Mesenchymal stem cell (in vitro differentiated cells and primary cell): Measurements from ENCODE around the gene PHB1. TPM values are rescaled to one million over a fixed set of nuclear protein-coding genes. Genes with fewer than 3 reads are reported as not detected.

Experiments used
- DNase-seq: peaks from one replicate; pipeline ENCODE4 v3.0.0-alpha.2; 2013
- H2AFZ ChIP-seq: one replicate; pipeline ENCODE4 v1.6.1; 2013; ENCODE audit warnings: low read depth, mild to moderate bottlenecking, control low read depth, inconsistent platforms, low read length, moderate library complexity
- H2AK5ac ChIP-seq: 2 replicates; pipeline ENCODE4 v1.6.1; 2013; ENCODE audit warnings: low read length, moderate library complexity, mild to moderate bottlenecking, inconsistent platforms; ENCODE audit not compliant: severe bottlenecking
- H2BK120ac ChIP-seq: one replicate; pipeline ENCODE4 v1.6.1; 2013; ENCODE audit warnings: low read depth, mild to moderate bottlenecking, inconsistent platforms, low read length, moderate library complexity
- H2BK12ac ChIP-seq, 2 experiments: one replicate each; pipeline ENCODE4 v1.6.1; 2013; ENCODE audit warnings: inconsistent platforms in 2 of 2, low read length in 2 of 2, mild to moderate bottlenecking in 2 of 2, moderate library complexity in 2 of 2, control low read depth in 1 of 2
- H2BK15ac ChIP-seq: one replicate; pipeline ENCODE4 v1.6.1; 2013; ENCODE audit warnings: mild to moderate bottlenecking, low read depth, inconsistent platforms; ENCODE audit not compliant: poor library complexity, severe bottlenecking
- H2BK5ac ChIP-seq: 2 replicates; pipeline ENCODE4 v1.6.1; 2013; ENCODE audit warnings: low read depth, mild to moderate bottlenecking, low read length, control low read depth, inconsistent platforms; ENCODE audit not compliant: poor library complexity, severe bottlenecking
- H3K14ac ChIP-seq, 2 experiments: one replicate each; pipeline ENCODE4 v1.6.1; 2013; ENCODE audit warnings: inconsistent platforms in 2 of 2, low read length in 2 of 2, control low read depth in 1 of 2, mild to moderate bottlenecking in 1 of 2, moderate library complexity in 1 of 2
- H3K18ac ChIP-seq, 2 experiments: one replicate each; pipeline ENCODE4 v1.6.1; 2013; ENCODE audit warnings: inconsistent platforms in 2 of 2, low read length in 2 of 2, control low read depth in 1 of 2, low read depth in 1 of 2, mild to moderate bottlenecking in 1 of 2
- H3K23ac ChIP-seq, 2 experiments: one replicate each; pipeline ENCODE4 v1.6.1; 2013; ENCODE audit warnings: inconsistent platforms in 2 of 2, low read length in 2 of 2, mild to moderate bottlenecking in 2 of 2, moderate library complexity in 2 of 2, control low read depth in 1 of 2
- H3K27ac ChIP-seq: 2 replicates; pipeline ENCODE4 v1.5.1; 2013; ENCODE audit warnings: mild to moderate bottlenecking, moderate library complexity, low read length, control low read depth, inconsistent platforms; ENCODE audit not compliant: poor library complexity, severe bottlenecking
- H3K27me3 ChIP-seq, 2 experiments: 2 replicates each; pipeline versions ENCODE4 v1.6.1 to v1.7.0; 2013; ENCODE audit warnings: low read length in 2 of 2, mild to moderate bottlenecking in 2 of 2, moderate library complexity in 2 of 2, control low read depth in 1 of 2, inconsistent platforms in 1 of 2; ENCODE audit not compliant: control insufficient read depth in 1 of 2, insufficient read depth in 1 of 2
- H3K36me3 ChIP-seq, 2 experiments: 2 replicates each; pipeline versions ENCODE4 v1.6.1 to v1.7.0; 2013; ENCODE audit warnings: low read length in 2 of 2, control low read depth in 1 of 2, inconsistent platforms in 1 of 2, low read depth in 1 of 2, mild to moderate bottlenecking in 1 of 2; ENCODE audit not compliant: insufficient read depth in 2 of 2, control insufficient read depth in 1 of 2
- H3K4ac ChIP-seq, 2 experiments: one replicate each; pipeline ENCODE4 v1.6.1; 2013; ENCODE audit warnings: inconsistent platforms in 2 of 2, low read length in 2 of 2, mild to moderate bottlenecking in 2 of 2, moderate library complexity in 2 of 2, control low read depth in 1 of 2, low read depth in 1 of 2
- H3K4me1 ChIP-seq: 2 replicates; pipeline ENCODE4 v1.6.1; 2013; ENCODE audit warnings: low read depth, low read length, control low read depth; ENCODE audit not compliant: control insufficient read depth, insufficient read depth
- H3K4me2 ChIP-seq: 2 replicates; pipeline ENCODE4 v1.6.1; 2013; ENCODE audit warnings: low read length, mild to moderate bottlenecking, inconsistent platforms; ENCODE audit not compliant: poor library complexity, severe bottlenecking
- H3K4me3 ChIP-seq, 2 experiments: 2 replicates each; pipeline versions ENCODE4 v1.5.1 to v1.7.0; 2013; ENCODE audit warnings: low read length in 2 of 2, mild to moderate bottlenecking in 2 of 2, control low read depth in 1 of 2, low read depth in 1 of 2; ENCODE audit not compliant: insufficient read depth in 1 of 2
- H3K79me1 ChIP-seq: replicated peaks from 2 replicates; pipeline ENCODE4 v1.6.1; 2013; ENCODE audit warnings: mild to moderate bottlenecking, control low read depth, low read length, inconsistent platforms; ENCODE audit not compliant: poor library complexity, severe bottlenecking
- H3K9ac ChIP-seq: 2 replicates; pipeline ENCODE4 v1.7.0; 2013; ENCODE audit warnings: mild to moderate bottlenecking, low read length, moderate library complexity
- H3K9me3 ChIP-seq: 2 replicates; pipeline ENCODE4 v1.7.0; 2013; ENCODE audit warnings: mild to moderate bottlenecking, low read length; ENCODE audit not compliant: control insufficient read depth
- H4K8ac ChIP-seq: one replicate; pipeline ENCODE4 v1.6.1; 2013; ENCODE audit warnings: inconsistent platforms, mild to moderate bottlenecking, low read length, moderate library complexity
- H4K91ac ChIP-seq: one replicate; pipeline ENCODE4 v1.6.1; 2013; ENCODE audit warnings: mild to moderate bottlenecking, low read length, inconsistent platforms
- WGBS: methylation state at CpG from one replicate; pipeline ENCODE4 v1.1.7; 2013; ENCODE audit warnings: mixed read lengths; 5-methylcytosine and 5-hydroxymethylcytosine counted together
- polyA plus RNA-seq, 2 experiments: library from polyadenylated mRNA; stranded (reverse); fragments of 200-250 nt; gene quantifications; one replicate each; pipeline ENCODE4 v1.2.3, GENCODE V29; 2013

PHB1 gene
- polyA plus RNA-seq (2013, experiment 1 of 2), result 104 TPM
- 105 TPM for polyA plus RNA-seq (2013, experiment 2 of 2)

DNA sequence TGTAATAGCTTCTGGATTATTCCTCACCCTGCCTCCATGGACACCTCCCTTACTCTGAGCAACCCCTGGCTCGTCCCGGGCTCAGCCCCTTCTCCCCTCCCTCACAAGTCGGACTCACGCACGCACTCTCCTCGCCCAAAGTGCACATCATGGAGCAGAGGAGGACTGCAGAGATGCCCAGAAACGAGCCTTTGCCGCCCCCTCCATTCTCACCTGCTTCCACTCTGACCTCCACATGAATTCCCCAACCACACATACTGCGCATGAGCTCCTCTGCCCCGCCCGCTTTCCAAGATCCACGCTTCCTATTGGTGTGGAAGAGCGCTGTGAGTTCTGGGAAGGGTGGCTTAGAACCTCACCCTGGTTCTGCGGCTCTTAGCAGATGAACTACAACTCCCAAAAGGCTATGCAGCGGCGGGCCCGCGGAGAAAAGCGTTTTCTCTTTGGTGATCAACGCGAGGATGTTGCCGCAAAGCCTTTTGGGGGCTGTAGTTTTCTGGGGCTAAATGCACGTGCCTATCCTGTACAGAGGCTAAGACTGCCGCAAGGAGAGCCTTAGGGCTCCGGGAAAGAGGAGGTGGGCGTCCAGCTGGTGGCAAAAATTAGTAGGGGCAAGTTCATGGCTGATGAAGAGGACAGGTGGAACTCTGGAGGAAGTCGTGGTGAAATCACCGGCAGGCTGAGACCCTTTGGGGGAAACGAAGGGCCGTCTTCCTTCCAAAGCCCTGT is at the start of gene PHB1:
Gene PHB1, minus strand, starts transcription at position 261 of the 729 bp plus-strand sequence. CDS start 1,618 bp downstream, outside the sequence.
- Histone ChIP-seq H3K9me3 (no peaks in the 10 kb centered on the region), H3K4me2 (peak within 1 kb of the TSS; percentile 93), H3K9ac (peak within 1 kb of the TSS; percentile 96), H2BK5ac (no peak within 1 kb of the TSS), H3K79me1 (peaks cover 25% of the 10 kb centered on the region), H3K23ac (peak within 1 kb of the TSS in 1 of 2 experiments; percentile 47), H3K4ac (peak within 1 kb of the TSS in 1 of 2 experiments; percentile 19), H4K8ac (peak within 1 kb of the TSS; percentile 33), H3K4me1 (peaks cover 13% of the 10 kb centered on the region), H3K4me3 (peak within 1 kb of the TSS; percentile 96 to 100), H4K91ac (no peak within 1 kb of the TSS), H3K36me3 (peaks cover 24 to 34% of the 10 kb centered on the region in 2 experiments), H2BK15ac (no peak within 1 kb of the TSS), H2AFZ (peak within 1 kb of the TSS; percentile 96), H2BK120ac (no peak within 1 kb of the TSS), H3K27me3 (no peaks in the 10 kb centered on the region), H3K18ac (peak within 1 kb of the TSS; percentile 23 to 93), H2BK12ac (no peak within 1 kb of the TSS), H3K27ac (no peak within 1 kb of the TSS), H2AK5ac (no peak within 1 kb of the TSS), H3K14ac (peak within 1 kb of the TSS in 1 of 2 experiments; percentile 89)
- DNase-seq, result peak; percentile 99
- under 1% methylated on average over 30 of the region's 30 CpGs for WGBS

GRCh38 chr17:49464049-49464448 is 49.4 kb upstream of the PHB1 start:
- Histone ChIP-seq H3K9me3 (peaks cover 13% of the 10 kb centered on the region), H3K18ac (no peak overlapping the region), H2BK12ac (no peak overlapping the region), H3K27me3 (peaks cover 86 to 90% of the 10 kb centered on the region in 2 experiments), H2AFZ (no peak overlapping the region), H3K23ac (no peak overlapping the region), H2AK5ac (no peak overlapping the region), H3K4me2 (no peak overlapping the region), H3K9ac (no peak overlapping the region), H3K14ac (no peak overlapping the region), H3K4ac (no peak overlapping the region), H2BK5ac (no peak overlapping the region), H4K8ac (no peak overlapping the region), H2BK120ac (no peak overlapping the region), H3K36me3 (no peaks in the 10 kb centered on the region), H3K4me1 (no peaks in the 10 kb centered on the region), H3K79me1 (no peaks in the 10 kb centered on the region), H4K91ac (no peak overlapping the region), H3K4me3 (no peak overlapping the region), H3K27ac (no peak overlapping the region), H2BK15ac (no peak overlapping the region)
- DNase-seq, result no peak
- WGBS, result 80% methylated on average over 2 of the region's 2 CpGs

DNA sequence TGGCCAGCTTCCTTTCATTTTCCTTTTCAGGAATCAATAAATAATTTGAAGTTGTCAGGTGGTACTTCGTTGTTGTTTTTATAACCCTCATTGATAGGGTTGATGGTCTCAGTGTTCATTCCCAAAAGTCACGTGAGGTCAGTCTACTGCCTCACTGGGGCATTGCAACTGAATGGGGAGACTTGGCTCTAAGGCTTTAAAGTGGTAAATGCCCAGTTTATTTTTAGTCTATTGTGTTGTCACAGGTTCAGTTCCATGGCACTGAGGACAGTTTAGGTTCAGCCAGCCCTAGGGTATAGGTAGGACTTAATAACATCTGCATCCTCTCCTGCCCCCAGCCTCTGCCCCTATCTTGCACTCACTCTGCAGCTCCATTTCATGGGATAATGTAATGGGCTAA is 46.9 kb upstream of the PHB1 start:
- Histone ChIP-seq H3K18ac (no peak overlapping the region), H3K27ac (no peak overlapping the region), H3K4me2 (no peak overlapping the region), H2BK5ac (no peak overlapping the region), H4K8ac (no peak overlapping the region), H3K27me3 (peaks cover 86 to 92% of the 10 kb centered on the region in 2 experiments), H3K23ac (no peak overlapping the region), H3K4ac (no peak overlapping the region), H3K9me3 (peaks cover 13% of the 10 kb centered on the region), H2AK5ac (no peak overlapping the region), H2BK12ac (no peak overlapping the region), H2BK15ac (no peak overlapping the region), H3K4me3 (no peak overlapping the region), H2AFZ (no peak overlapping the region), H3K79me1 (no peaks in the 10 kb centered on the region), H3K14ac (no peak overlapping the region), H4K91ac (no peak overlapping the region), H3K4me1 (no peaks in the 10 kb centered on the region), H2BK120ac (no peak overlapping the region), H3K9ac (no peak overlapping the region), H3K36me3 (no peaks in the 10 kb centered on the region)
- WGBS, result 68% methylated on average over 2 of the region's 2 CpGs
- no peak for DNase-seq

DNA sequence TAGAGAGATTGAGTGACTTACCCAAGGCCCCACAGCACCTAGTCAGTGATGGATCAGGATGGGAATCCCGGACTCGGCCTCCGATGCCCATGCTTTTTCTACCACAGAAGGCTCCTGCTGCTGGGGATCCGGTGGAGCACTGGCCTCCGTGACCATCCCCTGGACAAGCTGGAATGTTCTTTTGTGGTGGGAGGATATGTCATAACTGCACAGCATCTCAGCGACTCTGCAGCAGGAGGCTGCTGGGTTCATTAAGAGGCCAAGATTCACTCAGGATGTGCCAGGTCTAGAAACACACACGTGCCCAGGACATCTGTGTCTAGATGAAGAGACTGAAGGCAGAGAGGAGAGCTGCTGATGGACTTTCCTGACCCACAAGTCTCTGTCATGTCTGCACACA is 45.7 kb upstream of the PHB1 start:
- H3K23ac ChIP-seq, result peak overlapping the region in 1 of 2 experiments; percentile 54
- no peak overlapping the region for H3K27ac ChIP-seq
- H2BK15ac ChIP-seq, result no peak overlapping the region
- WGBS, result 84% methylated on average over 7 of the region's 7 CpGs
- H4K8ac ChIP-seq, result no peak overlapping the region
- no peaks in the 10 kb centered on the region for H3K4me1 ChIP-seq
- no peak overlapping the region for H3K9ac ChIP-seq
- no peak overlapping the region for H3K4ac ChIP-seq
- no peak overlapping the region for H2BK12ac ChIP-seq
- DNase-seq, result no peak
- H3K79me1 ChIP-seq, result no peaks in the 10 kb centered on the region
- peaks cover 76 to 92% of the 10 kb centered on the region in 2 experiments for H3K27me3 ChIP-seq
- no peak overlapping the region for H2BK120ac ChIP-seq
- no peak overlapping the region for H3K18ac ChIP-seq
- peaks cover 13% of the 10 kb centered on the region for H3K9me3 ChIP-seq
- no peak overlapping the region for H2AFZ ChIP-seq
- H4K91ac ChIP-seq, result no peak overlapping the region
- H3K14ac ChIP-seq, result peak overlapping the region in 1 of 2 experiments; percentile 53
- H3K36me3 ChIP-seq, result no peaks in the 10 kb centered on the region
- no peak overlapping the region for H3K4me2 ChIP-seq
- H2AK5ac ChIP-seq, result no peak overlapping the region
- no peak overlapping the region for H3K4me3 ChIP-seq
- H2BK5ac ChIP-seq, result no peak overlapping the region
